ENCODE measurements around the gene KMT2C. TPM values are rescaled to one million over a fixed set of nuclear protein-coding genes. Genes with fewer than 3 reads are reported as not detected.

The KMT2C gene
- total RNA-seq, 3 donors from 2014 or later = 79.6 to 121 (median 102) TPM

- TF ChIP-seq CTCF (IDR thresholded peaks at IDR 0.05) = no peak
- no peak for ATAC-seq
- no peak overlapping the region for H3K4me3 ChIP-seq
- no peaks in the 10 kb centered on the region for H3K4me1 ChIP-seq (ENCODE audit: low read depth)
- no peaks in the 10 kb centered on the region for H3K9me3 ChIP-seq
- H3K36me3 ChIP-seq (ENCODE audit: low read depth) = no peaks in the 10 kb centered on the region
- DNase-seq = no peak
- intact Hi-C loops (cut with DNase I, micrococcal nuclease) = no loop called here
Observed at GRCh38 chr7:152103066-152103465, 332.7 kb downstream of the KMT2C start.

- ATAC-seq = no peak
- Histone ChIP-seq H3K4me1 (ENCODE audit: low read depth) (no peaks in the 10 kb centered on the region), H3K36me3 (ENCODE audit: low read depth) (no peaks in the 10 kb centered on the region), H3K4me3 (no peak overlapping the region), H3K9me3 (no peaks in the 10 kb centered on the region)
- intact Hi-C loops (cut with DNase I, micrococcal nuclease) = no loop called here
- no peak for TF ChIP-seq CTCF (IDR thresholded peaks at IDR 0.05)
- DNase-seq = no peak
Observed at GRCh38 chr7:152097330-152097729, 338.5 kb downstream of the KMT2C start.

- no peaks in the 10 kb centered on the region for H3K9me3 ChIP-seq
- no peak overlapping the region for H3K4me3 ChIP-seq
- no peaks in the 10 kb centered on the region for H3K4me1 ChIP-seq (ENCODE audit: low read depth)
- ATAC-seq (no peak), DNase-seq (no peak)
- TF ChIP-seq CTCF (IDR thresholded peaks at IDR 0.05) = no peak
- no peaks in the 10 kb centered on the region for H3K36me3 ChIP-seq (ENCODE audit: low read depth)
- intact Hi-C loops (cut with DNase I, micrococcal nuclease) = no loop called here
Observed at GRCh38 chr7:152095771-152096170, 340.0 kb downstream of the KMT2C start.

GRCh38 chr7:152093717-152094116 is 342.1 kb downstream of the KMT2C start:
- DNase-seq = no peak
- ATAC-seq = no peak

GRCh38 chr7:152090747-152091146 is 345.1 kb downstream of the KMT2C start:
- H3K36me3 ChIP-seq (ENCODE audit: low read depth) = no peaks in the 10 kb centered on the region
- H3K4me3 ChIP-seq = no peak overlapping the region
- intact Hi-C loops (cut with DNase I, micrococcal nuclease) = no loop called here
- peaks cover 16% of the 10 kb centered on the region for H3K9me3 ChIP-seq
- TF ChIP-seq CTCF (IDR thresholded peaks at IDR 0.05) = no peak
- DNase-seq = no peak
- no peak for ATAC-seq
- H3K4me1 ChIP-seq (ENCODE audit: low read depth) = no peaks in the 10 kb centered on the region

More at GRCh38 chr7:152093717-152094116, 342.1 kb downstream of the KMT2C start:
- TF ChIP-seq CTCF (IDR thresholded peaks at IDR 0.05) = no peak
- Histone ChIP-seq H3K4me3 (no peak overlapping the region), H3K36me3 (ENCODE audit: low read depth) (no peaks in the 10 kb centered on the region), H3K9me3 (peaks cover 11% of the 10 kb centered on the region), H3K4me1 (ENCODE audit: low read depth) (no peaks in the 10 kb centered on the region)
- intact Hi-C loops (cut with DNase I, micrococcal nuclease) = no loop called here

GRCh38 chr7:152089183-152089582 is 346.6 kb downstream of the KMT2C start:
- intact Hi-C loops (cut with DNase I, micrococcal nuclease) = no loop called here
- Histone ChIP-seq H3K4me3 (no peak overlapping the region), H3K4me1 (ENCODE audit: low read depth) (no peaks in the 10 kb centered on the region), H3K9me3 (peaks cover 16% of the 10 kb centered on the region), H3K36me3 (ENCODE audit: low read depth) (no peaks in the 10 kb centered on the region)
- no peak for TF ChIP-seq CTCF (IDR thresholded peaks at IDR 0.05)
- ATAC-seq = no peak
- no peak for DNase-seq

All from mucosa of descending colon (tissue), 3 donors.